ENCODE measurements around the gene BCL2L13.
A peak's percentile ranks its signal among the peaks of the same experiment; 100 is the strongest.
"Not testable (repeated sequence)": the region's sequence is repeated elsewhere in the genome, so short reads cannot be mapped to it uniquely, and the experiment has no call there.

BCL2L13 gene

GRCh38 chr22:17638432-17639246 is at the start of gene BCL2L13:
TSS of gene BCL2L13 (plus strand) at chr22:17638757. CDS start at chr22:17655712, 16,955 bp downstream.
- peak; percentile 70 for DNase-seq

- no peak for DNase-seq
Measured at GRCh38 chr22:17589810-17590375, 48.7 kb upstream of the BCL2L13 start.

GRCh38 chr22:17590586-17590985 is 48.0 kb upstream of the BCL2L13 start:
- no peak for DNase-seq

GRCh38 chr22:17592201-17592600 is 46.4 kb upstream of the BCL2L13 start:
- no peak for DNase-seq

- no peak for DNase-seq
Measured at GRCh38 chr22:17596226-17596625, 42.3 kb upstream of the BCL2L13 start.

- no peak for DNase-seq
Measured at GRCh38 chr22:17597217-17597616, 41.3 kb upstream of the BCL2L13 start.

- no peak for DNase-seq
Measured at GRCh38 chr22:17598318-17598717, 40.2 kb upstream of the BCL2L13 start.

GRCh38 chr22:17601031-17601430 is 37.5 kb upstream of the BCL2L13 start:
- DNase-seq, result no peak

- DNase-seq, result no peak
Measured at GRCh38 chr22:17603668-17604067, 34.9 kb upstream of the BCL2L13 start.

- no peak for DNase-seq
Measured at GRCh38 chr22:17606496-17606895, 32.1 kb upstream of the BCL2L13 start.

GRCh38 chr22:17607891-17608521 is 30.6 kb upstream of the BCL2L13 start:
- DNase-seq, result no peak

GRCh38 chr22:17612057-17612456 is 26.5 kb upstream of the BCL2L13 start:
- DNase-seq, result no peak

GRCh38 chr22:17613280-17613679 is 25.3 kb upstream of the BCL2L13 start:
- DNase-seq, result no peak

GRCh38 chr22:17627961-17628405 is 10.6 kb upstream of the BCL2L13 start:
- no peak for DNase-seq

- peak; percentile 90 for DNase-seq
Measured at GRCh38 chr22:17628406-17629172, 10.0 kb upstream of the BCL2L13 start, which contains the start of gene ATP6V1E1. TSS of gene ATP6V1E1 (minus strand) at chr22:17628749. CDS start at chr22:17628635, 114 bp downstream.

- no peak for DNase-seq
Measured at GRCh38 chr22:17629173-17629489, 9.4 kb upstream of the BCL2L13 start.

GRCh38 chr22:17629641-17630040 is 8.9 kb upstream of the BCL2L13 start:
- DNase-seq, result no peak

- DNase-seq, result no peak
Measured at GRCh38 chr22:17631076-17631565, 7.4 kb upstream of the BCL2L13 start.

- DNase-seq, result no peak
Measured at GRCh38 chr22:17633217-17633997, 5.2 kb upstream of the BCL2L13 start.

GRCh38 chr22:17633998-17634323 is 4.6 kb upstream of the BCL2L13 start:
- DNase-seq, result no peak

GRCh38 chr22:17634696-17635095 is 3.9 kb upstream of the BCL2L13 start:
- DNase-seq, result no peak

GRCh38 chr22:17636850-17637249 is 1.7 kb upstream of the BCL2L13 start:
- not testable (repeated sequence) for DNase-seq

Measured in NCI-H446 treated with DMSO at 0.1 percent for 48 hours (cell line).